HG03342 (cell line): ENCODE results near the gene RUFY3.
A peak's percentile ranks its signal among the peaks of the same experiment; 100 is the strongest.
"Not testable (repeated sequence)": the region's sequence is repeated elsewhere in the genome, so short reads cannot be mapped to it uniquely, and the experiment has no call there.

Experiments
- ATAC-seq: cut with Tn5 transposase; IDR thresholded peaks from one replicate; pipeline ENCODE4 v1.9.1; 2021; ENCODE audit warnings: mild to moderate bottlenecking, moderate library complexity; ENCODE audit not compliant: unreplicated experiment

The RUFY3 gene

DNA sequence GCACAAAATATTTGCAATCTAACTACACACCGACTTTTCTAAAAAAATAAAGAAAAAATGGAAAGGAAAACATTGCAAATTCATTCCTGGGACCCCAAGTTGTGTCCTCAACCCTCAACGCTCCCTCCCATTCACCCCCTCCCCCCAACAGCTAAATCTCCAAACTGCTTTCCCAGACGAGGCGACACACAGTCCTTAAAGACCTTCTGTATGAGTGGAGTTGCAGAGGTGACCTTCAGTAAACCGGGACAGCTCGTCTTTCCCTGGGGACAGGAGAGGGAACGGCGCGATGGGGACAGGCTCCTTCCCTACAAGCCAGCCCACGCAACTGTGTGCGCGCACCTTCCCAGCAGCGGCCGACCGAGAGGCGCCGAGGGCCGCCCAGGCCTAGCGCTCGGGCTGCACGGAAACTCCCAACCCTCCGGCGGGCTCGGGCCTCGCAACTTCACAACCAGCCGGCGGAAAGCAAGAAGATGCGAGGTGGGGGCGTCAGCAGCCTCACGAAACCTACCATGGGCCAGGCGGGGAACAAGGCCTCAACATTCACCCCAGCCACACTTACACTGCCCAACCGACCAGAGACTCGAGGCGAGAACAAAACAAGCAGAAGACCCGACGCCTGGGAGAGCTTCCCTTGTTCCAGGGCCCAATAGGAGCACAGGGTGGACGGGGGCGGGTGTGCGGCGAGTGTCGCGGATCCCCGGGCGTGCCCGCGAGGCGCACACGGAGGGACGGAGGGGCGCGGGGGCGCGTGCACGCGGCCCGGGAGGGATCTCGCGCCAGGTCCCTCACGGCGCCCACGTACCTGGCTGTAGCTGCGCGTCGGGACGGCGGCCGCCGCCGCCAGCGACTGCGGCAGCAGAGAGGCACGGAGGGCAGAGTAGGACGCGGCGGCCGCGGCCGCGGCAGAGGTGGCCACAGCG, 117.2 kb downstream of the RUFY3 start:
- ATAC-seq = peak; percentile 50

- ATAC-seq = peak; percentile 61
Observed at GRCh38 chr4:70839589-70840093, 117.9 kb downstream of the RUFY3 start, which contains the start of gene GRSF1. TSS of gene GRSF1 (minus strand) at chr4:70839890. CDS start at chr4:70839827, 63 bp downstream.

- ATAC-seq = not testable (repeated sequence)
Observed at GRCh38 chr4:70840137-70840536, 118.4 kb downstream of the RUFY3 start.

- ATAC-seq = not testable (repeated sequence)
Observed at GRCh38 chr4:70840631-70841030, 118.9 kb downstream of the RUFY3 start.

GRCh38 chr4:70841211-70841610, 119.4 kb downstream of the RUFY3 start:
- no peak for ATAC-seq

DNA sequence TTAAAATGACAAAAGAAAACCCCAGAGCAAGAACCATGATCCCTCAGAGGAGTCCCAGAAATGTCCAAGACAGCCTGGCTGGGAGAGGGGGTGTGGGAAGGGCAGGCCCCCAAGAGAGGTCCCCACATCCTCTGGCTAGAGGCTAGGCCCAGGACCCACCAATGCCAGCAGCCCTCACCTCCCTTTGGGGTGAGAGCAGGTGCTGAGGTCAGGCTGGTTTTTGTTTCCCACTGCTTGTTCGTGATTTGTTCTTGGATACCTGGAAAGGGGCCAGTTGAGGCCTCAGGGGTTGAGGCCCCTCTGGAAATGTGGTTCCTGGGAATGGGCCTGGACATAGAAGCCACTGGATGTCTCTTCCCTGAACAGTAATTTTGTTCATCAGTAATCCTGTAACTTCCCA, 120.2 kb downstream of the RUFY3 start:
- ATAC-seq = no peak

DNA sequence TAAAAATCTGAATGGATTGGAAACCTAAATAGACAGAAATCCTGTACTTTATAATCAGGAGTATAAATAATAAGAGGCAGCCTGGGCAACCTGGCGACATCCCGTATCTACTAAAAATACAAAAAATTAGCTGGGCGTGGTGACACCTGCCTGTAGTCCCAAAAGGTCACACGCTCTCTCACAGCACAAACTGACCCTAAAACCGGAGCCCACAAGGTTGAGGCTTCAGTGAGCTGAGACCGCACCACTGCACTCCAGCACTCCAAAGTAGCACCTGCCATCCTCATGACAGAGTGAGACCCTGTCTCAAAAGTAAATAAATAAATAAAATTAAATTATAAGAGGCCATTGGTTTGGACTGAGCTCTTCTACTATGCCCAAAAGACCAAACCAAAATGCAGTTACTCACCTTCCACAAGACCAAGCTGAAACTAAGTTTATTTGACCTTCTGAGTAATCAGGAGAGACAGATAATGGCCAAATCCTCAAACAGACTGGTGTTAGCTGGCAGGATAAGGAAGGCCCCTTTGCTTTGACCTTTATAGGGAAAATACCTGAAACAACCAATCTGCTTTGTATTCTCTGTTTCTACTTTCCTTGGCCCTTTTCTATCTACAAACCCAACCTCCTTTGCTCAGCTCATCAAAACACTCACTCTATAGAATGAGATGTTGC, 121.1 kb downstream of the RUFY3 start:
- peak; percentile 19 for ATAC-seq

DNA sequence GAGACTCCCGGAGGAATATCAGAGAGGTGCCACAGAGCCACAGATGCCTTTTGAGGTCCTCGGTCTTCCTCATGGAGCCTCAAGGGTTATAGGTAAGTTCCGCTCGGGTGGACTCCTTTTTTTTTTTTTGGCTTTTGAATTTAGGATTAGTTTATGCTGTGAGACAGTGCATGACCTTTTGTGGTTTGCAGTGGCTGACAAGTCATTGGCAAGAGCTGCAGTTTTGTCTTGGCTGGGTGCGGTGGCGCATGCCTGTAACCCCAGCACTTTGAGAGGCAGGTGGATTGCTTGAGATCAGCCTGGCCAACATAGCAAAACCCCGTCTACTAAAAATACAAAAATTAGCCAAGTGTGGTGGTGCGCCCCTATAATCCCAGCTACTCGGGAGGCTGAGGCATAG, 122.4 kb downstream of the RUFY3 start:
- ATAC-seq = no peak

GRCh38 chr4:70849291-70849690, 127.5 kb downstream of the RUFY3 start:
- no peak for ATAC-seq

GRCh38 chr4:70855464-70855863, 133.7 kb downstream of the RUFY3 start:
- ATAC-seq = no peak
